ENCODE results near the gene GTF2F2.
A peak's percentile ranks its signal among the peaks of the same experiment; 100 is the strongest.
"Not testable (repeated sequence)": the region's sequence is repeated elsewhere in the genome, so short reads cannot be mapped to it uniquely, and the experiment has no call there.

GTF2F2 gene

DNA sequence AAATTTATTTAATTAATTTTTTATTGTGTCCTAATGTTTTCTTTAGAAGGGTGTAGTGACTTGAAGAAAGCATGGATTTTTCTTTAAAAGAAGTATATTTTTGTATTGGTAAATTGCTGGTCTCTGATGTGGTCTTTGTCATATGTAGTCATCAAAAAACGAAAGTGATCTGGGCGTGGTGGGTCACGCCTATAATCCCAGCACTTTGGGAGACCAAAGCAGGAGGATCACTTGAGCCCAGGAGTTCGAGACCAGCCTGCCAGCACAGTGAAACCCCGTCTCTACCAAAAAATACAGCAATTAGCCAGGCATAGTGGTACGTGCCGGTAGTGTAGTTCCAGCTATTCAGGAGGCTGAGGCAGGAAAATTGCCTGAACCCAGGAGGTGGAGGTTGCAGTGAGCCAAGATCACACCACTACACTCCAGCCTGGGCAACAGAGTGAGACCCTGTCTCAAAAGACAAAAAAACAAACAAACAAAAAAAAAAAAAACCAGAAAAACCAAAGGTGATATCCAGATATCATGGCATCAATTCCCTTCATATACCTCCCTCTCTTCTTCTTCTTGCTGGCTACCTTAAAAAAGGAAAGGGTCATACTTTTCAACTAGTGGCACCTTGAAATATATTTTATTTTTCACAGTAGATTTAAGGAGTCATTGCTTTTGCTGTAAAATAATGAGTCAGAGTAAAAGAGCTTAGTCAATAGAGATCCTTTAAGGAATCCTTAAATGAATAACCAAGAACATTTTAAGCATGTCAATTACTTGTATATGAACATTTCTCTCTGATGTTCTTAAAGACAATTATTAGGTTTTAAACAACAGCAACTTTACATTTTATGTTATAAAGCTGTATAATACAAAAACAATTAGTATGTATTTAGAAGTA, 60.6 kb downstream of the GTF2F2 start:
- TF ChIP-seq, protein P1, sequence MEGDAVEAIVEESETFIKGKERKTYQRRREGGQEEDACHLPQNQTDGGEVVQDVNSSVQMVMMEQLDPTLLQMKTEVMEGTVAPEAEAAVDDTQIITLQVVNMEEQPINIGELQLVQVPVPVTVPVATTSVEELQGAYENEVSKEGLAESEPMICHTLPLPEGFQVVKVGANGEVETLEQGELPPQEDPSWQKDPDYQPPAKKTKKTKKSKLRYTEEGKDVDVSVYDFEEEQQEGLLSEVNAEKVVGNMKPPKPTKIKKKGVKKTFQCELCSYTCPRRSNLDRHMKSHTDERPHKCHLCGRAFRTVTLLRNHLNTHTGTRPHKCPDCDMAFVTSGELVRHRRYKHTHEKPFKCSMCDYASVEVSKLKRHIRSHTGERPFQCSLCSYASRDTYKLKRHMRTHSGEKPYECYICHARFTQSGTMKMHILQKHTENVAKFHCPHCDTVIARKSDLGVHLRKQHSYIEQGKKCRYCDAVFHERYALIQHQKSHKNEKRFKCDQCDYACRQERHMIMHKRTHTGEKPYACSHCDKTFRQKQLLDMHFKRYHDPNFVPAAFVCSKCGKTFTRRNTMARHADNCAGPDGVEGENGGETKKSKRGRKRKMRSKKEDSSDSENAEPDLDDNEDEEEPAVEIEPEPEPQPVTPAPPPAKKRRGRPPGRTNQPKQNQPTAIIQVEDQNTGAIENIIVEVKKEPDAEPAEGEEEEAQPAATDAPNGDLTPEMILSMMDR (IDR thresholded peaks at IDR 0.05; ENCODE audit: low read depth, low read length), result no peak
- no peak for DNase-seq (ENCODE audit: extremely low read depth, low read depth)

DNA sequence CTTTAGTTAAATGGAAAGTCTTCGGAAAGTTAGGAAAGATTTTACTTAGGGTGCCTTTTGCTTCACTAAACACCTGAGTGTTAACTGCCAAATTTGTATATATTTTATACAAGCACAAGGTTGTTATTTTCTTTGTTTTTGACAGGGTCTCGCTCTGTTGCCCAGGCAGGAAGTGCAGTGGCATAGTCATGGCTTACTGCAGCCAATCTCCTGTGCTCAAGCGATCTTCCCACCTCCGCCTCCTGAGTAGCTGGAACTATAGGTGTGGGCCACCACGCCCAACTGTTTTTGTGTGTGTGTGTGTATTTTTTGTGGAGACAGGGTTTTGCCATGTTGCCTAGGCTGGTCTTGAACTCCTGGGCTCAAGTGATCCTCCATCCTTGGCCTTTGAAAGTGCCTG, 64.4 kb downstream of the GTF2F2 start:
- TF ChIP-seq, protein P1 (IDR thresholded peaks at IDR 0.05; ENCODE audit: low read depth, low read length), result no peak

DNA sequence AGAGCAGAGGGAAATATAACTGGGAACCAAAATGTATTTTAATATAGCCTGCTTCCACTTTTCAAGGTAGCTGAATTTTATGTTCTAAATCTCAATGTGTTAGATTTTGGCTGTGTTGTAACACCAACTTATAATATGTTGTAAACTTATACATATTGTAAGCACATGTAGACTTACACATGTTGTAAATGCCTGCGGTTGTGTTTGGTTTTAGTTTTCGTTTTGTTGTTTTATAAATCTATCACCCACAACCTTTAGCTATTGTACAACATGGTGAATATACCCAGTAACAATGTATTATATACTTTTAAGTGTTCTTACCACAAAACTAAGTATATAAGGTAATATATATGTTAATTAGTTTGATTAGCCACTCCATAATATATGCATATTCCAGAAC, 65.0 kb downstream of the GTF2F2 start:
- TF ChIP-seq, protein P1 (IDR thresholded peaks at IDR 0.05; ENCODE audit: low read depth, low read length), result no peak
- no peak for DNase-seq (ENCODE audit: extremely low read depth, low read depth)

More for the DNA sequence above, 64.4 kb downstream of the GTF2F2 start:
- DNase-seq (ENCODE audit: extremely low read depth, low read depth), result no peak

DNA sequence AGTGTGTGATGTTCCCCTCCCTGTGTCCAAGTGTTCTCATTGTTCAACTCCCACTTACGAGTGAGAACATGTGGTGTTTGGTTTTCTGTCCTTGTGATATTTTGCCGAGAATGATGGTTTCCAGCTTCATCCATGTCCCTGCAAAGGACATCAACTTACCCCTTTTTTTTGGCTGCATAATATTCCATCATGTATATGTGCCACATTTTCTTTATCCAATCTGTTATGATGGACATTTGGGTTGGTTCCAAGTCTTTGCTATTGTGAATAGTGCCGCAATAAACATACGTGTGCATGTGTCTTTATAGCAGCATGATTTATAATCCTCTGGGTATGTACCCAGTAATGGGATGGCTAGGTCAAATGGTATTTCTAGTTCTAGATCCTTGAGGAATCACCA, 68.8 kb downstream of the GTF2F2 start:
- not testable (repeated sequence) for DNase-seq (ENCODE audit: extremely low read depth, low read depth)

DNA sequence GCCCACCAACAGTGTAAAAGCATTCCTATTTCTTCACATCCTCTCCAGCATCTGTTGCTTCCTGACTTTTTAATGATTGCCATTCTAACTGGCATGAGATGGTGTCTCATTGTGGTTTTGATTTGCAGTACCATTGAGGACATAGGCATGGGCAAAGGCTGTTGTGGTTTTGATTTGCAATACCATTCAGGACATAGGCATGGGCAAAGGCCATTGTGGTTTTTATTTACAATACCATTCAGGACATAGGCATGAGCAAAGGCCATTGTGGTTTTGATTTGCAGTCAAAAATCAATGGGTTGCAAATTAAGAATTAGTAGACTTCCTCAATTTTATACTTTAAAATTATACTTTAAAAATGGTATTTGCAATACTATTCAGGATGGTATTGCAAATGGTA, 69.2 kb downstream of the GTF2F2 start:
- DNase-seq (ENCODE audit: extremely low read depth, low read depth), result peak; percentile 65

DNA sequence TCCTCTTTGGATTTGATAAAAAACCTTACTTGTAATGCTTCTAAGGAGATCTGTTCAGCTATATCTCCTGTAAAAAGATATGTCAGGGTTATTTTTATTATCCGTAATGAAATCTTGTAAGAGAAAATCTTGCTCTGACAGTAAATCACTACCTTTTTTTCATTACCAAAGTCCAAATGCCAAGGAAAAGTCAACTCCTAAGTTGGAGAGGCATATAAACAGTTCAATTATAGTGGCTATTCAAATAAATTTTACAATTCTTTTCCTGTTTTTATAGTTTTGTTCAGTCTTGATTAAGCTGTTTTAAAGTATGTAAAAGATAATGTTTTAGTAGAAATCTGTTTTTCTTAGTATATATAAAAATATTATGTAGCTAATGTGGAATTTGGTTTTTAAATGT, 71.6 kb downstream of the GTF2F2 start:
- TF ChIP-seq, protein P1 (IDR thresholded peaks at IDR 0.05; ENCODE audit: low read depth, low read length), result no peak
- no peak for DNase-seq (ENCODE audit: extremely low read depth, low read depth)

GRCh38 chr13:45194081-45194939, 74.0 kb downstream of the GTF2F2 start:
- TF ChIP-seq, protein P1 (IDR thresholded peaks at IDR 0.05; ENCODE audit: low read depth, low read length), result peak; percentile 78
- DNase-seq (ENCODE audit: extremely low read depth, low read depth), result peak; percentile 31

GRCh38 chr13:45195421-45195820, 75.1 kb downstream of the GTF2F2 start:
- TF ChIP-seq, protein P1 (IDR thresholded peaks at IDR 0.05; ENCODE audit: low read depth, low read length), result no peak
- DNase-seq (ENCODE audit: extremely low read depth, low read depth), result no peak
